Measurements from ENCODE around the gene WSCD1.

Gene WSCD1

GRCh38 chr17:6145946-6146345 is 75.8 kb downstream of the WSCD1 start:
- FAIRE-seq (no peak), DNase-seq (ENCODE audit: insufficient read length, low spot score) (no peak)

- DNase-seq (ENCODE audit: insufficient read length, low spot score) (no peak), FAIRE-seq (no peak)
Observed at GRCh38 chr17:6147042-6147441, 76.9 kb downstream of the WSCD1 start.

GRCh38 chr17:6153375-6153774 is 83.2 kb downstream of the WSCD1 start:
- DNase-seq (ENCODE audit: insufficient read length, low spot score) (no peak), FAIRE-seq (no peak)

- FAIRE-seq (no peak), DNase-seq (ENCODE audit: insufficient read length, low spot score) (no peak)
Observed at GRCh38 chr17:6157716-6158115, 87.5 kb downstream of the WSCD1 start.

GRCh38 chr17:6159541-6160231 is 89.5 kb downstream of the WSCD1 start:
- DNase-seq (ENCODE audit: insufficient read length, low spot score): no peak
- no peak for FAIRE-seq

GRCh38 chr17:6160232-6160555 is 90.0 kb downstream of the WSCD1 start:
- DNase-seq (ENCODE audit: insufficient read length, low spot score) (no peak), FAIRE-seq (no peak)

- FAIRE-seq (no peak), DNase-seq (ENCODE audit: insufficient read length, low spot score) (no peak)
Observed at GRCh38 chr17:6160911-6161855, 91.0 kb downstream of the WSCD1 start.

GRCh38 chr17:6162216-6162615 is 92.0 kb downstream of the WSCD1 start:
- no peak for FAIRE-seq
- no peak for DNase-seq (ENCODE audit: insufficient read length, low spot score)

GRCh38 chr17:6162892-6163291 is 92.7 kb downstream of the WSCD1 start:
- DNase-seq (ENCODE audit: insufficient read length, low spot score): no peak
- no peak for FAIRE-seq

GRCh38 chr17:6163612-6164333 is 93.6 kb downstream of the WSCD1 start:
- FAIRE-seq (no peak), DNase-seq (ENCODE audit: insufficient read length, low spot score) (no peak)

- no peak for DNase-seq (ENCODE audit: insufficient read length, low spot score)
- FAIRE-seq: no peak
Observed at GRCh38 chr17:6164996-6165395, 94.8 kb downstream of the WSCD1 start.

GRCh38 chr17:6165806-6166205 is 95.6 kb downstream of the WSCD1 start:
- FAIRE-seq (no peak), DNase-seq (ENCODE audit: insufficient read length, low spot score) (no peak)

- no peak for FAIRE-seq
- DNase-seq (ENCODE audit: insufficient read length, low spot score): no peak
Observed at GRCh38 chr17:6166492-6167179, 96.5 kb downstream of the WSCD1 start.

GRCh38 chr17:6168296-6168695 is 98.1 kb downstream of the WSCD1 start:
- no peak for DNase-seq (ENCODE audit: insufficient read length, low spot score)
- FAIRE-seq: no peak

- FAIRE-seq: no peak
- DNase-seq (ENCODE audit: insufficient read length, low spot score): no peak
Observed at GRCh38 chr17:6170349-6170748, 100.2 kb downstream of the WSCD1 start.

GRCh38 chr17:6172642-6173330 is 102.6 kb downstream of the WSCD1 start:
- DNase-seq (ENCODE audit: insufficient read length, low spot score) (no peak), FAIRE-seq (no peak)

- DNase-seq (ENCODE audit: insufficient read length, low spot score) (no peak), FAIRE-seq (no peak)
Observed at GRCh38 chr17:6173653-6174052, 103.5 kb downstream of the WSCD1 start.

Data from GM19239 (cell line).